Naive thymus-derived CD4-positive, alpha-beta T cell (primary cell): ENCODE measurements around the gene SPOCK3. TPM values are rescaled to one million over a fixed set of nuclear protein-coding genes. Genes with fewer than 3 reads are reported as not detected.

Experiments used
- ATAC-seq: fragments of 150-1000 bp; cut with Tn5 transposase; 2 replicates; pipeline ENCODE4 v1.10.0; 2021; ENCODE audit warnings: mild to moderate bottlenecking, moderate library complexity
- CTCF ChIA-PET: fragments of 350-600 bp; sonication (Branson Sonifier 250); formaldehyde crosslinking; loops from one replicate; lab custom pipeline; 2021; ENCODE audit warnings: antibody characterized with exemption; lab: Charles Lee
- POLR2A ChIA-PET: fragments of 350-600 bp; sonication (Branson Sonifier 250); formaldehyde crosslinking; loops from one replicate; lab custom pipeline; 2021; ENCODE audit warnings: antibody characterized with exemption, inconsistent platforms; lab: Charles Lee
- DNase-seq, 9 donors: peaks; one replicate each; pipeline versions ENCODE4 v3.0.0 to v3.0.0-alpha.2; 2020 to 2022; ENCODE audit warnings: mixed read lengths in 1 of 9
- H3K27ac ChIP-seq: one replicate; pipeline ENCODE4 v1.7.0; 2013; ENCODE audit warnings: mild to moderate bottlenecking, low read depth, low read length, moderate library complexity
- H3K27me3 ChIP-seq, 2 donors: one replicate each; pipeline ENCODE4 v1.7.0; 2013; ENCODE audit warnings: low read length in 2 of 2, mild to moderate bottlenecking in 2 of 2, moderate library complexity in 2 of 2; ENCODE audit not compliant: control insufficient read depth in 2 of 2, insufficient read depth in 2 of 2
- H3K36me3 ChIP-seq, 3 experiments: 1 replicate in 2 of 3; 2 replicates in 1 of 3; pipeline ENCODE4 v1.7.0; 2013; ENCODE audit warnings: low read length in 3 of 3, mild to moderate bottlenecking in 3 of 3, moderate library complexity in 1 of 3; ENCODE audit not compliant: insufficient read depth in 3 of 3, control insufficient read depth in 2 of 3
- H3K4me1 ChIP-seq, 2 donors: one replicate each; pipeline ENCODE4 v1.7.0; 2013; ENCODE audit warnings: low read length in 2 of 2, mild to moderate bottlenecking in 2 of 2, moderate library complexity in 1 of 2; ENCODE audit not compliant: control insufficient read depth in 2 of 2, insufficient read depth in 2 of 2
- H3K4me3 ChIP-seq: 2 replicates; pipeline ENCODE4 v1.7.0; 2013; ENCODE audit warnings: mild to moderate bottlenecking, low read length
- H3K9me3 ChIP-seq, 3 experiments: 1 replicate in 2 of 3; 2 replicates in 1 of 3; pipeline ENCODE4 v1.7.0; 2013; ENCODE audit warnings: low read length in 3 of 3; ENCODE audit not compliant: control insufficient read depth in 2 of 3
- H3K27ac Mint-ChIP-seq, 9 donors: one replicate each; pipeline ENCODE4 v1.8.0; 2020 to 2022; ENCODE audit warnings: mixed read lengths in 9 of 9, mild to moderate bottlenecking in 8 of 9, moderate library complexity in 5 of 9, inconsistent platforms in 2 of 9
- H3K27me3 Mint-ChIP-seq, 5 donors: one replicate each; pipeline ENCODE4 v1.8.0; 2021 to 2022; ENCODE audit warnings: mixed read lengths in 5 of 5, mild to moderate bottlenecking in 1 of 5
- H3K36me3 Mint-ChIP-seq, 5 donors: one replicate each; pipeline ENCODE4 v1.8.0; 2020 to 2022; ENCODE audit warnings: mixed read lengths in 5 of 5, mild to moderate bottlenecking in 3 of 5, inconsistent platforms in 1 of 5
- H3K4me1 Mint-ChIP-seq, 7 donors: one replicate each; pipeline ENCODE4 v1.8.0; 2020 to 2022; ENCODE audit warnings: mixed read lengths in 7 of 7, mild to moderate bottlenecking in 3 of 7, inconsistent platforms in 1 of 7
- H3K4me3 Mint-ChIP-seq, 10 donors: one replicate each; pipeline ENCODE4 v1.8.0; 2020 to 2022; ENCODE audit warnings: mild to moderate bottlenecking in 10 of 10, mixed read lengths in 10 of 10, moderate library complexity in 6 of 10, inconsistent platforms in 2 of 10
- H3K9me3 Mint-ChIP-seq, 11 donors: one replicate each; pipeline ENCODE4 v1.8.0; 2020 to 2022; ENCODE audit warnings: mixed read lengths in 11 of 11, mild to moderate bottlenecking in 4 of 11, inconsistent platforms in 1 of 11, moderate library complexity in 1 of 11
- intact Hi-C, 2 donors: fragments of 100-400 bp; cut with micrococcal nuclease; formaldehyde crosslinking; loops; one replicate each; pipeline ENCODE4 v1.15.1; 2023
- polyA plus RNA-seq, 2 donors: library from polyadenylated mRNA; unstranded; fragments of 300-500 nt; fragmentation: Illumina TruSeq; gene quantifications; one replicate each; pipeline ENCODE4 v1.2.3, GENCODE V29; 2021
- total RNA-seq, 6 experiments: library from RNA in 5 of 6; stranded (reverse) in 5 of 6; gene quantifications; 1 replicate in 5 of 6; 2 replicates in 1 of 6; pipeline ENCODE4 v1.2.3 and lab custom pipeline; 2021 to 2026

Gene SPOCK3
- total and polyA plus RNA-seq, 7 experiments from 2014 or later = 0.54 TPM; not detected in 6

DNA sequence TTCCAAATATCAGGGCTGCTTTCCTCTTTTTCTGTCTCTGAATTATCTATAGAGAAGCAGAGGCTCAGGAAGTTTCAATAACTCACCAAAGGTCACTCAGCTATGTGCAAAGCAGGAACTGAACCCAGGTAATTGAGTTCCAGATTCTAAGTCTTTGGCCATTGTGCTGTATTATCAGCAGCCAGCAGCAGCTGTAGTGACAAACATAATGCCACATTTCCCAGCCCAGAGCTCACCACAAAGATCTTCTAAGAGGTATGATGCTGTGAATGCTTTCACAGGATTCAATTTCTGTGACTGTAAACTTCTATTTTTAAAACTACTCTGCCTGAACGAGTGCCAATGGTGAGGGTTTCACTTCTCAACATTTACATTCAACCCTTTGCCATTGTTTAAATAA is 56.4 kb downstream of the SPOCK3 start:
- no peak for DNase-seq
- Mint-ChIP-seq H3K36me3 (no peaks in the 10 kb centered on the region), H3K27me3 (no peaks in the 10 kb centered on the region), H3K4me3 (no peak overlapping the region), H3K27ac (no peak overlapping the region), H3K9me3 (peaks cover 0 to 9% (median 0%) of the 10 kb centered on the region in 11 donors), H3K4me1 (no peaks in the 10 kb centered on the region)
- intact Hi-C loops = no loop called here
- ChIA-PET CTCF (no interaction called here), POLR2A (no interaction called here)
- no peak for ATAC-seq
- Histone ChIP-seq H3K4me3 (no peak overlapping the region), H3K9me3 (peaks cover 0 to 3% (median 0%) of the 10 kb centered on the region in 3 experiments), H3K4me1 (no peaks in the 10 kb centered on the region), H3K36me3 (no peaks in the 10 kb centered on the region), H3K27ac (no peak overlapping the region), H3K27me3 (no peaks in the 10 kb centered on the region)

GRCh38 chr4:167176723-167177367 is 57.4 kb downstream of the SPOCK3 start:
- Mint-ChIP-seq H3K36me3 (no peaks in the 10 kb centered on the region), H3K4me1 (no peaks in the 10 kb centered on the region), H3K4me3 (no peak overlapping the region), H3K9me3 (peaks cover 0 to 9% (median 0%) of the 10 kb centered on the region in 11 donors), H3K27ac (no peak overlapping the region), H3K27me3 (no peaks in the 10 kb centered on the region)
- intact Hi-C loops = no loop called here
- ChIA-PET CTCF (no interaction called here), POLR2A (no interaction called here)
- DNase-seq = no peak
- Histone ChIP-seq H3K27ac (no peak overlapping the region), H3K27me3 (no peaks in the 10 kb centered on the region), H3K9me3 (peaks cover 0 to 3% (median 0%) of the 10 kb centered on the region in 3 experiments), H3K4me1 (no peaks in the 10 kb centered on the region), H3K36me3 (no peaks in the 10 kb centered on the region), H3K4me3 (no peak overlapping the region)
- ATAC-seq = no peak

GRCh38 chr4:167171928-167172327 is 62.4 kb downstream of the SPOCK3 start:
- Mint-ChIP-seq H3K4me3 (no peak overlapping the region), H3K4me1 (no peaks in the 10 kb centered on the region), H3K9me3 (peaks cover 0 to 7% (median 1%) of the 10 kb centered on the region in 11 donors), H3K27ac (no peak overlapping the region), H3K36me3 (no peaks in the 10 kb centered on the region), H3K27me3 (no peaks in the 10 kb centered on the region)
- ATAC-seq (no peak), DNase-seq (no peak)
- peaks cover 0 to 3% (median 0%) of the 10 kb centered on the region in 3 experiments for H3K9me3 ChIP-seq
- H3K27me3 ChIP-seq = no peaks in the 10 kb centered on the region
- H3K36me3 ChIP-seq = no peaks in the 10 kb centered on the region
- POLR2A ChIA-PET = no interaction called here
- CTCF ChIA-PET = no interaction called here
- no peak overlapping the region for H3K4me3 ChIP-seq
- intact Hi-C loops = no loop called here
- no peaks in the 10 kb centered on the region for H3K4me1 ChIP-seq
- H3K27ac ChIP-seq = no peak overlapping the region

- intact Hi-C loops = no loop called here
- CTCF ChIA-PET = interaction anchor here (0.7 kb wide), 1 partner anchor 351 kb away, joined by 3 read pairs; no protein-coding TSS in a partner anchor
- H3K27me3 Mint-ChIP-seq = no peaks in the 10 kb centered on the region
Measured at GRCh38 chr4:167168611-167169010, 65.7 kb downstream of the SPOCK3 start.

GRCh38 chr4:167150587-167150986 is 83.7 kb downstream of the SPOCK3 start:
- CTCF ChIA-PET = no interaction called here
- H3K9me3 ChIP-seq = no peaks in the 10 kb centered on the region
- no peaks in the 10 kb centered on the region for H3K4me1 Mint-ChIP-seq
- intact Hi-C loops = no loop called here
- no peak overlapping the region for H3K4me3 Mint-ChIP-seq
- no peaks in the 10 kb centered on the region for H3K36me3 Mint-ChIP-seq
- H3K9me3 Mint-ChIP-seq = peaks cover 0 to 18% (median 0%) of the 10 kb centered on the region in 11 donors
- no peak overlapping the region for H3K27ac ChIP-seq
- no peaks in the 10 kb centered on the region for H3K4me1 ChIP-seq
- H3K27me3 Mint-ChIP-seq = no peaks in the 10 kb centered on the region
- no peaks in the 10 kb centered on the region for H3K36me3 ChIP-seq
- H3K4me3 ChIP-seq = no peak overlapping the region
- H3K27ac Mint-ChIP-seq = no peak overlapping the region
- no peak for DNase-seq
- POLR2A ChIA-PET = no interaction called here
- no peak for ATAC-seq
- no peaks in the 10 kb centered on the region for H3K27me3 ChIP-seq

More at GRCh38 chr4:167168611-167169010, 65.7 kb downstream of the SPOCK3 start:
- H3K27ac ChIP-seq = no peak overlapping the region
- no peaks in the 10 kb centered on the region for H3K36me3 ChIP-seq
- ATAC-seq (no peak), DNase-seq (no peak)
- peaks cover 0 to 1% (median 0%) of the 10 kb centered on the region in 3 experiments for H3K9me3 ChIP-seq
- no peaks in the 10 kb centered on the region for H3K27me3 ChIP-seq
- no peaks in the 10 kb centered on the region for H3K4me1 ChIP-seq
- POLR2A ChIA-PET = no interaction called here
- Mint-ChIP-seq H3K36me3 (no peaks in the 10 kb centered on the region), H3K4me3 (no peak overlapping the region), H3K27ac (no peak overlapping the region), H3K9me3 (peaks cover 0 to 7% (median 2%) of the 10 kb centered on the region in 11 donors), H3K4me1 (no peaks in the 10 kb centered on the region)
- no peak overlapping the region for H3K4me3 ChIP-seq

- no peaks in the 10 kb centered on the region for H3K4me1 ChIP-seq
- Mint-ChIP-seq H3K36me3 (no peaks in the 10 kb centered on the region), H3K27me3 (no peaks in the 10 kb centered on the region), H3K4me1 (no peaks in the 10 kb centered on the region), H3K27ac (no peak overlapping the region), H3K9me3 (peaks cover 0 to 14% (median 4%) of the 10 kb centered on the region in 11 donors), H3K4me3 (no peak overlapping the region)
- DNase-seq (no peak), ATAC-seq (no peak)
- POLR2A ChIA-PET = no interaction called here
- H3K36me3 ChIP-seq = no peaks in the 10 kb centered on the region
- H3K27me3 ChIP-seq = no peaks in the 10 kb centered on the region
- no peaks in the 10 kb centered on the region for H3K9me3 ChIP-seq
- H3K27ac ChIP-seq = no peak overlapping the region
- intact Hi-C loops = no loop called here
- H3K4me3 ChIP-seq = no peak overlapping the region
- CTCF ChIA-PET = no interaction called here
Measured at GRCh38 chr4:167144605-167145004, 89.7 kb downstream of the SPOCK3 start.

DNA sequence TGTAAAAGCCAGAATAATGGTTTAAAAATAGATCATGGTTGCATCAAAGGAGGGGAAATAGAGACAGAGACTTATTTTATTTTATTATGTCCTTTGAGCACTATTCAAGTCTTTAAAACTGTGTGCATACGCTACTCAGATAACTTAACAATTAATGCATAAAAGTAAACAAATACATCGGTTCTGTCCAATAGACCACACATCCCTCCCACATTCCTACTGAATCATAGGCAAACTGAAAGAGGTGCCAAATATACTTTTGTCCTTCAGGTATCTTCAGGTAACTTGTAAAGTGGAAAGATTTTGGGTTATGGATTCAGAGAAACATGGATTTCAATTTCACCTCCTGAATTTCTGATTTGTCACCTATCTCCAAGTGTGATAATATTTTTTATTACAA is 91.3 kb downstream of the SPOCK3 start:
- POLR2A ChIA-PET = no interaction called here

More for the DNA sequence above, 91.3 kb downstream of the SPOCK3 start:
- intact Hi-C loops = no loop called here
- no peak for DNase-seq
- Mint-ChIP-seq H3K27ac (no peak overlapping the region), H3K27me3 (no peaks in the 10 kb centered on the region), H3K36me3 (no peaks in the 10 kb centered on the region), H3K4me1 (no peaks in the 10 kb centered on the region), H3K9me3 (peaks cover 0 to 13% (median 4%) of the 10 kb centered on the region in 11 donors), H3K4me3 (no peak overlapping the region)
- CTCF ChIA-PET = no interaction called here
- Histone ChIP-seq H3K27me3 (no peaks in the 10 kb centered on the region), H3K27ac (no peak overlapping the region), H3K36me3 (no peaks in the 10 kb centered on the region), H3K4me1 (no peaks in the 10 kb centered on the region), H3K9me3 (no peaks in the 10 kb centered on the region), H3K4me3 (no peak overlapping the region)
- no peak for ATAC-seq
